Uterus (tissue), 4 donors: ENCODE measurements around the gene FLRT3. TPM values are rescaled to one million over a fixed set of nuclear protein-coding genes. Genes with fewer than 3 reads are reported as not detected.

Experiments used
- DNase-seq, 2 donors: peaks; one replicate each; pipeline ENCODE4 v3.0.0-alpha.2; 2019 to 2020
- H3K27ac ChIP-seq, 2 donors: fragments of 200-600 bp; sonication (generic); 1 replicate in 1 of 2; 2 replicates in 1 of 2; pipeline ENCODE4 v1.5.1; 2016 to 2018
- H3K27me3 ChIP-seq, 2 donors: fragments of 200-600 bp; sonication (generic); one replicate each; pipeline ENCODE4 v1.5.1; 2018 to 2019; ENCODE audit warnings: control low read depth in 1 of 2
- H3K36me3 ChIP-seq, 2 donors: fragments of 200-600 bp; sonication (generic); one replicate each; pipeline ENCODE4 v1.5.1; 2019; ENCODE audit warnings: control low read depth in 1 of 2
- H3K4me1 ChIP-seq, 2 donors: fragments of 200-600 bp; sonication (generic); one replicate each; pipeline ENCODE4 v1.5.1; 2018 to 2019; ENCODE audit warnings: control low read depth in 1 of 2
- H3K4me3 ChIP-seq, 2 donors: fragments of 200-600 bp; sonication (generic); 1 replicate in 1 of 2; 2 replicates in 1 of 2; pipeline ENCODE4 v1.5.1; 2018 to 2019; ENCODE audit warnings: mild to moderate bottlenecking in 1 of 2
- H3K9me3 ChIP-seq, 2 donors: fragments of 200-600 bp; sonication (generic); one replicate each; pipeline ENCODE4 v1.5.1; 2019; ENCODE audit warnings: control low read depth in 1 of 2
- CTCF ChIP-seq, 4 experiments: fragments of 200-600 bp in 2 of 4; fragments of 450-650 bp in 2 of 4; sonication (generic) in 2 of 4; IDR thresholded peaks; one replicate each; pipeline ENCODE4 v1.5.1; 2016 to 2019; ENCODE audit warnings: antibody characterized with exemption in 4 of 4, mild to moderate bottlenecking in 2 of 4, moderate library complexity in 1 of 4
- POLR2A ChIP-seq, 2 donors: fragments of 450-650 bp; IDR thresholded peaks; one replicate each; pipeline ENCODE4 v1.6.1; 2016; ENCODE audit warnings: antibody characterized with exemption in 2 of 2, mild to moderate bottlenecking in 1 of 2, moderate library complexity in 1 of 2
- intact Hi-C: fragments of 100-400 bp; cut with DNase I; formaldehyde crosslinking; loops from one replicate; pipeline ENCODE4 v1.15.1; 2023; ENCODE audit warnings: low total_unique reads
- total RNA-seq, 4 donors: library from RNA; depleted of rRNA in 3 of 4; stranded (reverse); fragments of >200 nt in 3 of 4; gene quantifications; one replicate each; pipeline versions ENCODE4 v1.1.0 to v1.2.4, GENCODE V29; 2014 to 2023
- donor health status: DM: yes; HTN: yes; CAD: no.

FLRT3 gene
- total RNA-seq, 4 donors from 2014 or later, result 1.8 to 14.4 (median 5.2) TPM; not detected in 1

GRCh38 chr20:14341801-14342200 lies 4.4 kb upstream of the FLRT3 start:
- no peak for TF ChIP-seq CTCF (IDR thresholded peaks at IDR 0.05)
- TF ChIP-seq POLR2A (IDR thresholded peaks at IDR 0.05), result no peak
- no peaks in the 10 kb centered on the region for H3K27me3 ChIP-seq
- no peak overlapping the region for H3K4me3 ChIP-seq
- H3K4me1 ChIP-seq, result no peaks in the 10 kb centered on the region
- no peak overlapping the region for H3K27ac ChIP-seq
- intact Hi-C loops, result no loop called here
- no peaks in the 10 kb centered on the region for H3K36me3 ChIP-seq
- DNase-seq, result no peak
- no peaks in the 10 kb centered on the region for H3K9me3 ChIP-seq

- Histone ChIP-seq H3K4me1 (no peaks in the 10 kb centered on the region), H3K9me3 (no peaks in the 10 kb centered on the region), H3K36me3 (no peaks in the 10 kb centered on the region), H3K4me3 (peak overlapping the region; percentile 34 to 63), H3K27me3 (no peaks in the 10 kb centered on the region), H3K27ac (peak overlapping the region; percentile 51 to 68)
- intact Hi-C loops, result no loop called here
- DNase-seq, result no peak
- no peak for TF ChIP-seq CTCF (IDR thresholded peaks at IDR 0.05)
Observed at GRCh38 chr20:14336686-14337085, 726 bp downstream of the FLRT3 start.

GRCh38 chr20:14335052-14335451 lies 2.4 kb downstream of the FLRT3 start:
- intact Hi-C loops, result no loop called here

GRCh38 chr20:14334306-14334930 lies 3.0 kb downstream of the FLRT3 start:
- TF ChIP-seq POLR2A (IDR thresholded peaks at IDR 0.05), result no peak
- TF ChIP-seq CTCF (IDR thresholded peaks at IDR 0.05), result peak; percentile 36 to 45 (median 38)
- Histone ChIP-seq H3K4me3 (no peak overlapping the region), H3K9me3 (no peaks in the 10 kb centered on the region), H3K4me1 (no peaks in the 10 kb centered on the region), H3K27ac (no peak overlapping the region), H3K27me3 (no peaks in the 10 kb centered on the region), H3K36me3 (no peaks in the 10 kb centered on the region)
- DNase-seq, result peak; percentile 18 to 25
- intact Hi-C loops, result no loop called here

More at GRCh38 chr20:14335052-14335451, 2.4 kb downstream of the FLRT3 start:
- H3K4me1 ChIP-seq, result no peaks in the 10 kb centered on the region
- no peak overlapping the region for H3K27ac ChIP-seq
- no peaks in the 10 kb centered on the region for H3K27me3 ChIP-seq
- H3K36me3 ChIP-seq, result no peaks in the 10 kb centered on the region
- H3K4me3 ChIP-seq, result no peak overlapping the region
- DNase-seq, result no peak
- TF ChIP-seq POLR2A (IDR thresholded peaks at IDR 0.05), result no peak
- no peak for TF ChIP-seq CTCF (IDR thresholded peaks at IDR 0.05)
- H3K9me3 ChIP-seq, result no peaks in the 10 kb centered on the region

- no peak for DNase-seq
- Histone ChIP-seq H3K36me3 (no peaks in the 10 kb centered on the region), H3K27ac (no peak overlapping the region), H3K27me3 (no peaks in the 10 kb centered on the region), H3K9me3 (no peaks in the 10 kb centered on the region), H3K4me1 (no peaks in the 10 kb centered on the region), H3K4me3 (peak overlapping the region in 1 of 2 donors; percentile 2)
- TF ChIP-seq CTCF (IDR thresholded peaks at IDR 0.05), result no peak
- TF ChIP-seq POLR2A (IDR thresholded peaks at IDR 0.05), result no peak
- intact Hi-C loops, result no loop called here
Observed at GRCh38 chr20:14333721-14334120, 3.7 kb downstream of the FLRT3 start.
